AG09319 (cell line): ENCODE results near the gene CRABP1.

Experiments used
- DNase-seq: peaks from one replicate; pipeline ENCODE4 v3.0.0-alpha.2; 2010; ENCODE audit warnings: low read depth; ENCODE audit errors: extremely low read depth
- CTCF ChIP-seq: IDR thresholded peaks from 2 replicates; pipeline ENCODE4 v1.5.1; 2011; ENCODE audit warnings: low read depth, mild to moderate bottlenecking, inconsistent platforms, low read length, moderate library complexity

CRABP1 gene

GRCh38 chr15:78360958-78361718 lies 21.0 kb downstream of the CRABP1 start:
- TF ChIP-seq CTCF = no peak
- DNase-seq = no peak

- TF ChIP-seq CTCF = no peak
- no peak for DNase-seq
Measured at GRCh38 chr15:78361771-78362506, 21.8 kb downstream of the CRABP1 start.

- TF ChIP-seq CTCF = no peak
- no peak for DNase-seq
Measured at GRCh38 chr15:78362716-78363380, 22.7 kb downstream of the CRABP1 start.

GRCh38 chr15:78363381-78363734 lies 23.2 kb downstream of the CRABP1 start:
- no peak for TF ChIP-seq CTCF
- DNase-seq = no peak

GRCh38 chr15:78364233-78364632 lies 24.1 kb downstream of the CRABP1 start:
- no peak for DNase-seq
- TF ChIP-seq CTCF = no peak

- TF ChIP-seq CTCF = no peak
- DNase-seq = no peak
Measured at GRCh38 chr15:78365917-78366316, 25.8 kb downstream of the CRABP1 start.

- DNase-seq = no peak
- TF ChIP-seq CTCF = no peak
Measured at GRCh38 chr15:78366342-78366741, 26.2 kb downstream of the CRABP1 start.
